IMR-90 (cell line): Measurements from ENCODE around the gene PGA4.

Experiments
- BHLHE40 ChIP-seq: fragments of 150-350 bp; IDR thresholded peaks from 2 replicates; pipeline ENCODE4 v1.6.1; 2016; ENCODE audit warnings: mild to moderate bottlenecking, low read depth, low read length
- CEBPB ChIP-seq: IDR thresholded peaks from 2 replicates; pipeline ENCODE4 v1.6.1; 2012; ENCODE audit warnings: low read depth, low read length, improper control_type of control experiment
- CHD1 ChIP-seq: IDR thresholded peaks from 2 replicates; pipeline ENCODE4 v1.6.1; 2012; ENCODE audit warnings: low read depth, low read length, improper control_type of control experiment
- FOS ChIP-seq: fragments of 150-350 bp; IDR thresholded peaks from 2 replicates; pipeline ENCODE4 v1.6.1; 2016; ENCODE audit warnings: low read depth, low read length
- MXI1 ChIP-seq: IDR thresholded peaks from 2 replicates; pipeline ENCODE4 v1.6.1; 2012; ENCODE audit warnings: low read depth, mild to moderate bottlenecking, low read length, moderate library complexity, borderline replicate concordance
- NFE2L2 ChIP-seq: fragments of 150-350 bp; IDR thresholded peaks from 2 replicates; pipeline ENCODE4 v1.6.1; 2016; ENCODE audit warnings: low read depth, mild to moderate bottlenecking, low read length
- POLR2A ChIP-seq: IDR thresholded peaks from 2 replicates; pipeline ENCODE4 v1.6.1; 2012; ENCODE audit warnings: mild to moderate bottlenecking, low read depth, low read length
- RAD21 ChIP-seq: IDR thresholded peaks from 2 replicates; pipeline ENCODE4 v1.6.1; 2012; ENCODE audit warnings: low read length, improper control_type of control experiment
- RCOR1 ChIP-seq: IDR thresholded peaks from 2 replicates; pipeline ENCODE4 v1.6.1; 2012; ENCODE audit warnings: mild to moderate bottlenecking, low read length, improper control_type of control experiment; ENCODE audit not compliant: insufficient replicate concordance
- RFX5 ChIP-seq: IDR thresholded peaks from 2 replicates; pipeline ENCODE4 v1.8.0; 2012; ENCODE audit warnings: low read depth, mild to moderate bottlenecking, low read length, moderate library complexity
- SMC3 ChIP-seq: fragments of 150-350 bp; IDR thresholded peaks from 2 replicates; pipeline ENCODE4 v1.6.1; 2016; ENCODE audit warnings: low read depth, mild to moderate bottlenecking, antibody characterized with exemption, low read length, moderate library complexity
- USF2 ChIP-seq: fragments of 150-350 bp; IDR thresholded peaks from 2 replicates; pipeline ENCODE4 v1.6.1; 2017; ENCODE audit warnings: mild to moderate bottlenecking, antibody characterized with exemption, low read length, low read depth
- TF ChIP-seq, protein P1 (sequence below): conservative IDR thresholded peaks from 2 replicates; pipeline ENCODE4 v1.5.1; 2012; ENCODE audit warnings: mild to moderate bottlenecking, low read depth, low read length, improper control_type of control experiment
- TF ChIP-seq, protein P2 (sequence below): fragments of 150-350 bp; IDR thresholded peaks from 2 replicates; pipeline ENCODE4 v1.6.1; 2016; ENCODE audit warnings: low read depth, mild to moderate bottlenecking, low read length, moderate library complexity, borderline replicate concordance

DNA sequence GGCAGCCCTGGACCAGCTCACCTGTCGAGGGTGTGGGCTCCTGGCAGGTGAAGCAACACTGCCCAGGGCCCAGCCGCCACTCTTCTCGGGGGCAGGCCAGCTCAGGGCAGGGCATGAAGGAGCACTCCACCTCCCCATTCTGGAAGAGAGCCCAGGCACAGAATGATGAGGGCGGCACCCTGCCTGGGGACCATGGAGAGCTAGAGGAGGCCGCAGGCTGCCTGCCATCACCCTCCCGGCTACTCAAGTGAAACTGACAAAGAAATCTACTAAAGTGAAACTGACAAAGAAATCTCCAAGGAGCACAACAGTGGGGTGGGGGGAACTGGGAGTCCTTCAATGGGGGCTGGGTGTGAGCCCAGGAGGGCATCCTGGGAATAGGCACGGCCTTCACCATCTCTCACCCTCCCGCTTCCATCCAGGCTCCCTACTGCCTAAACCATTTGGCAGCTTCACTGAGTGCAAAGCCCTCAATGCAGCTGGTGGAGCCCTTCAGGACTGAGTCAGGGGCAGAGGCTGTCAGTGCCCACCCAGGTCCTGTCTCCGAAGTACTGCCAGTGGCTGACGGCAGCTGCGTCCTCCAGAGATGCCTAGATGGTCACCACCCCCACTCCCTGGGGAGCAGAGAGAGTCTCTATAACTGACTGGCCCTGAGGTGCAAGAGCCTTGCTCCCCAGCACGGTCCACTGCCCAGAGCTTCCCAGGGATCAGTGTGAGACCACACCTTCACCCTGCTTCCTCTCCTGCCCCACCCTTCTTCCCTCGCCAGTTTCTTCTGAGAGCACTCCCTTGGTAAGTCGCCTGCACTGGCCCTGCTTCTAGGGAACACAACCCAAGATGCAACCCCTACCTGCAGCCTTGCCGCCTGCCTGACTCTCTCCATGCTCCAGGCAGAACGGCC, 51.3 kb downstream of the PGA4 start:
- TF ChIP-seq, protein P1, sequence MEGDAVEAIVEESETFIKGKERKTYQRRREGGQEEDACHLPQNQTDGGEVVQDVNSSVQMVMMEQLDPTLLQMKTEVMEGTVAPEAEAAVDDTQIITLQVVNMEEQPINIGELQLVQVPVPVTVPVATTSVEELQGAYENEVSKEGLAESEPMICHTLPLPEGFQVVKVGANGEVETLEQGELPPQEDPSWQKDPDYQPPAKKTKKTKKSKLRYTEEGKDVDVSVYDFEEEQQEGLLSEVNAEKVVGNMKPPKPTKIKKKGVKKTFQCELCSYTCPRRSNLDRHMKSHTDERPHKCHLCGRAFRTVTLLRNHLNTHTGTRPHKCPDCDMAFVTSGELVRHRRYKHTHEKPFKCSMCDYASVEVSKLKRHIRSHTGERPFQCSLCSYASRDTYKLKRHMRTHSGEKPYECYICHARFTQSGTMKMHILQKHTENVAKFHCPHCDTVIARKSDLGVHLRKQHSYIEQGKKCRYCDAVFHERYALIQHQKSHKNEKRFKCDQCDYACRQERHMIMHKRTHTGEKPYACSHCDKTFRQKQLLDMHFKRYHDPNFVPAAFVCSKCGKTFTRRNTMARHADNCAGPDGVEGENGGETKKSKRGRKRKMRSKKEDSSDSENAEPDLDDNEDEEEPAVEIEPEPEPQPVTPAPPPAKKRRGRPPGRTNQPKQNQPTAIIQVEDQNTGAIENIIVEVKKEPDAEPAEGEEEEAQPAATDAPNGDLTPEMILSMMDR = no peak
- no peak for TF ChIP-seq RCOR1
- TF ChIP-seq POLR2A = no peak
- TF ChIP-seq USF2 = no peak
- TF ChIP-seq BHLHE40 = no peak
- no peak for TF ChIP-seq RAD21
- TF ChIP-seq MXI1 = no peak
- no peak for TF ChIP-seq NFE2L2
- no peak for TF ChIP-seq CEBPB
- TF ChIP-seq SMC3 = no peak
- no peak for TF ChIP-seq RFX5
- TF ChIP-seq, protein P2, sequence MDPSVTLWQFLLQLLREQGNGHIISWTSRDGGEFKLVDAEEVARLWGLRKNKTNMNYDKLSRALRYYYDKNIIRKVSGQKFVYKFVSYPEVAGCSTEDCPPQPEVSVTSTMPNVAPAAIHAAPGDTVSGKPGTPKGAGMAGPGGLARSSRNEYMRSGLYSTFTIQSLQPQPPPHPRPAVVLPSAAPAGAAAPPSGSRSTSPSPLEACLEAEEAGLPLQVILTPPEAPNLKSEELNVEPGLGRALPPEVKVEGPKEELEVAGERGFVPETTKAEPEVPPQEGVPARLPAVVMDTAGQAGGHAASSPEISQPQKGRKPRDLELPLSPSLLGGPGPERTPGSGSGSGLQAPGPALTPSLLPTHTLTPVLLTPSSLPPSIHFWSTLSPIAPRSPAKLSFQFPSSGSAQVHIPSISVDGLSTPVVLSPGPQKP = no peak
- TF ChIP-seq FOS = no peak
- no peak for TF ChIP-seq CHD1
